Immature natural killer cell (primary cell): Measurements from ENCODE around the gene TRPV4. TPM values are rescaled to one million over a fixed set of nuclear protein-coding genes. Genes with fewer than 3 reads are reported as not detected.
A peak's percentile ranks its signal among the peaks of the same experiment; 100 is the strongest.

Source experiments
- DNase-seq, 3 donors: peaks; one replicate each; pipeline ENCODE4 v3.0.0; 2022; ENCODE audit warnings: mixed read lengths in 1 of 3
- H3K27ac Mint-ChIP-seq, 6 donors: one replicate each; pipeline ENCODE4 v1.8.0; 2020; ENCODE audit warnings: mixed read lengths in 6 of 6, mild to moderate bottlenecking in 5 of 6, inconsistent platforms in 4 of 6, moderate library complexity in 3 of 6
- H3K27me3 Mint-ChIP-seq, 3 donors: one replicate each; pipeline ENCODE4 v1.8.0; 2020 to 2021; ENCODE audit warnings: low read depth in 3 of 3, mild to moderate bottlenecking in 3 of 3, mixed read lengths in 3 of 3, moderate library complexity in 3 of 3, inconsistent platforms in 1 of 3
- H3K36me3 Mint-ChIP-seq, 3 donors: one replicate each; pipeline ENCODE4 v1.8.0; 2020; ENCODE audit warnings: mixed read lengths in 3 of 3, inconsistent platforms in 2 of 3, mild to moderate bottlenecking in 2 of 3
- H3K4me1 Mint-ChIP-seq, 2 donors: one replicate each; pipeline ENCODE4 v1.8.0; 2020; ENCODE audit warnings: inconsistent platforms in 2 of 2, mild to moderate bottlenecking in 2 of 2, mixed read lengths in 2 of 2, moderate library complexity in 1 of 2
- H3K4me3 Mint-ChIP-seq, 5 donors: one replicate each; pipeline ENCODE4 v1.8.0; 2020; ENCODE audit warnings: mild to moderate bottlenecking in 5 of 5, mixed read lengths in 5 of 5, inconsistent platforms in 3 of 5, moderate library complexity in 3 of 5
- H3K9me3 Mint-ChIP-seq, 6 donors: one replicate each; pipeline ENCODE4 v1.8.0; 2020; ENCODE audit warnings: mild to moderate bottlenecking in 6 of 6, mixed read lengths in 6 of 6, inconsistent platforms in 4 of 6, moderate library complexity in 3 of 6
- polyA plus RNA-seq, 3 donors: library from polyadenylated mRNA; unstranded; fragments of 300-500 nt; fragmentation: Illumina TruSeq; gene quantifications; one replicate each; pipeline ENCODE4 v1.2.3, GENCODE V29; 2021

TRPV4 gene
- polyA plus RNA-seq, 3 donors from 2014 or later: not detected

GRCh38 chr12:109847142-109847735, 14.0 kb upstream of the TRPV4 start:
- no peak overlapping the region for H3K4me3 Mint-ChIP-seq
- no peaks in the 10 kb centered on the region for H3K9me3 Mint-ChIP-seq
- H3K27me3 Mint-ChIP-seq: peaks cover 0 to 4% (median 2%) of the 10 kb centered on the region in 3 donors
- H3K36me3 Mint-ChIP-seq: peaks cover 4 to 10% (median 5%) of the 10 kb centered on the region in 3 donors
- peaks cover 13 to 19% of the 10 kb centered on the region in 2 donors for H3K4me1 Mint-ChIP-seq
- no peak for DNase-seq
- H3K27ac Mint-ChIP-seq: peak overlapping the region in 1 of 6 donors; percentile 67

GRCh38 chr12:109845824-109846205, 12.6 kb upstream of the TRPV4 start:
- Mint-ChIP-seq H3K9me3 (no peaks in the 10 kb centered on the region), H3K4me3 (peak overlapping the region in 4 of 5 donors; percentile 24 to 48 (median 34)), H3K36me3 (peaks cover 0 to 5% (median 0%) of the 10 kb centered on the region in 3 donors), H3K27ac (peak overlapping the region in 1 of 6 donors; percentile 40), H3K27me3 (peaks cover 0 to 5% (median 2%) of the 10 kb centered on the region in 3 donors), H3K4me1 (peaks cover 13 to 19% of the 10 kb centered on the region in 2 donors)
- no peak for DNase-seq

- peaks cover 0 to 5% (median 0%) of the 10 kb centered on the region in 3 donors for H3K36me3 Mint-ChIP-seq
- DNase-seq: peak; percentile 85 to 88 (median 87)
- no peaks in the 10 kb centered on the region for H3K9me3 Mint-ChIP-seq
- H3K27me3 Mint-ChIP-seq: peaks cover 0 to 5% (median 3%) of the 10 kb centered on the region in 3 donors
- peak overlapping the region in 4 of 5 donors; percentile 25 to 48 (median 34) for H3K4me3 Mint-ChIP-seq
- peaks cover 13 to 19% of the 10 kb centered on the region in 2 donors for H3K4me1 Mint-ChIP-seq
- peak overlapping the region in 3 of 6 donors; percentile 40 to 71 (median 50) for H3K27ac Mint-ChIP-seq
These were observed 12.0 kb upstream of the TRPV4 start for GRCh38 chr12:109844983-109845823.

DNA sequence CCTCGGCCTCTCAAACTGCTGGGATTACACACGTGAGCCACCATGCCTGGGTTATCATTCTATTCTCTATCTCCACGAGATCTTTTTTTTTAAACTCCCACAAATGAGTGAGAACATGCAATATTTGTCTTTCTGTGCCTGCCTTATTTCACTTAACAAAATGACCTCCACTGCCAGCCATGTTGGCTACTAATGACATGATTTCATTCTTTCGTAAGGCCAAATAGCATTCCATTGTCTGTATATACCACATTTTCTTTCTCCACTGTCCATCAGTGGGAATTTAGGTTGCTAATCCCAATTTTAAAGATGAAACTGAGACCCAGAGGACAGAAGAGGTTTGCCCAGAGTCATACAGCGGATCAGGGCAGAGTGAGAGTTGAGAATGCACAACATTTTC, 10.9 kb upstream of the TRPV4 start:
- Mint-ChIP-seq H3K4me1 (peaks cover 13 to 19% of the 10 kb centered on the region in 2 donors), H3K27ac (no peak overlapping the region), H3K27me3 (peaks cover 0 to 5% (median 3%) of the 10 kb centered on the region in 3 donors), H3K4me3 (no peak overlapping the region), H3K36me3 (no peaks in the 10 kb centered on the region), H3K9me3 (no peaks in the 10 kb centered on the region)
- no peak for DNase-seq

- Mint-ChIP-seq H3K27ac (no peak overlapping the region), H3K4me3 (no peak overlapping the region), H3K36me3 (no peaks in the 10 kb centered on the region), H3K9me3 (no peaks in the 10 kb centered on the region), H3K4me1 (peaks cover 13 to 19% of the 10 kb centered on the region in 2 donors), H3K27me3 (peaks cover 0 to 5% (median 3%) of the 10 kb centered on the region in 3 donors)
- DNase-seq: no peak
These were observed 8.8 kb upstream of the TRPV4 start for GRCh38 chr12:109842021-109842420.

DNA sequence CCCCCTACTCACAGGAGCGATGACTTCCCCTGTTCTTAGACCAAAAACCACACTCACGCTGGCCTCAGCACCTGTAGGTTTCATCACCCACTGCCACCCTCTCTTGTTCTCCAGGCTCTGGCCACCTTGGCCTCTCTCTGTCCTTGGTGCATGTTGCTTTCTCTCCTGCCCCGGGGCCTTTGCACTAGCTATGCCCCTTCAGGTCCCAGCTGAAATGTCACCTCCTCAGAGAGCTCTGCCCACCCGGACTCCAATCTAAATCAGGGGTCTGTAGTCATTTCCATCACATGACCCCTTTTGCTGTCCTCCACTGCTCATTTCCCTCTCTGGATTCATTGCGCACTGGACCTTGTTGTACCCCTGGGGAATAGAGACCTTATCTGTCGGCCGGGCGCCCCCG, 8.2 kb upstream of the TRPV4 start:
- H3K27me3 Mint-ChIP-seq: peaks cover under 1 to 5% (median 3%) of the 10 kb centered on the region in 3 donors
- no peaks in the 10 kb centered on the region for H3K36me3 Mint-ChIP-seq
- no peak for DNase-seq
- H3K4me3 Mint-ChIP-seq: no peak overlapping the region
- no peaks in the 10 kb centered on the region for H3K9me3 Mint-ChIP-seq
- peaks cover 13 to 19% of the 10 kb centered on the region in 2 donors for H3K4me1 Mint-ChIP-seq
- H3K27ac Mint-ChIP-seq: no peak overlapping the region

- Mint-ChIP-seq H3K27me3 (peaks cover 3 to 4% (median 3%) of the 10 kb centered on the region in 3 donors), H3K9me3 (no peaks in the 10 kb centered on the region), H3K4me3 (no peak overlapping the region), H3K27ac (no peak overlapping the region), H3K36me3 (no peaks in the 10 kb centered on the region), H3K4me1 (peaks cover 10 to 14% of the 10 kb centered on the region in 2 donors)
- no peak for DNase-seq
These were observed 7.3 kb upstream of the TRPV4 start for GRCh38 chr12:109840305-109841074.

- Mint-ChIP-seq H3K36me3 (no peaks in the 10 kb centered on the region), H3K4me1 (peaks cover 4% of the 10 kb centered on the region in 2 donors), H3K27ac (no peak overlapping the region), H3K9me3 (no peaks in the 10 kb centered on the region), H3K4me3 (no peak overlapping the region), H3K27me3 (peaks cover 3 to 4% (median 3%) of the 10 kb centered on the region in 3 donors)
- no peak for DNase-seq
These were observed 6.2 kb upstream of the TRPV4 start for GRCh38 chr12:109839444-109839843.

DNA sequence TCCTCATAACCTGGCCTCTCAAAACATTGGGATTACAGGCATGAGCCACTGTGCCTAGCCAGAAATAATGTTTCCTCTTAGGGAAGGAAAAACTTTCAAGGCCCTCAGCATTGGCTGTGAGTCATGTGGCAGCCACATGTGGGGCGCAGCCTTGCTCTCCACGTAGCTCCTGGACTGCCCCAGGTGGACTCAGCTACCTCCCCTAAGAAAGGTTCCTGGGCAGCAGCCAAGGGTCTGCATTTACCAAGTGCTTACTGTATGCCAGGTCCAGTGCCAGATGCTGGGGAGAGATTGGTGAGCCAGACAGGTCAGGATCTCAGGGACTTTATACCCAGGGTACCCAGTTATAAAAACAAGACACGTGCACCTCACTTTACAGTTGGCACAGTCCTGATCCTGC, 3.7 kb upstream of the TRPV4 start:
- Mint-ChIP-seq H3K27me3 (peaks cover 4 to 9% (median 8%) of the 10 kb centered on the region in 3 donors), H3K4me1 (peaks cover 0 to 1% of the 10 kb centered on the region in 2 donors), H3K27ac (no peak overlapping the region), H3K4me3 (no peak overlapping the region), H3K9me3 (no peaks in the 10 kb centered on the region), H3K36me3 (no peaks in the 10 kb centered on the region)
- no peak for DNase-seq

DNA sequence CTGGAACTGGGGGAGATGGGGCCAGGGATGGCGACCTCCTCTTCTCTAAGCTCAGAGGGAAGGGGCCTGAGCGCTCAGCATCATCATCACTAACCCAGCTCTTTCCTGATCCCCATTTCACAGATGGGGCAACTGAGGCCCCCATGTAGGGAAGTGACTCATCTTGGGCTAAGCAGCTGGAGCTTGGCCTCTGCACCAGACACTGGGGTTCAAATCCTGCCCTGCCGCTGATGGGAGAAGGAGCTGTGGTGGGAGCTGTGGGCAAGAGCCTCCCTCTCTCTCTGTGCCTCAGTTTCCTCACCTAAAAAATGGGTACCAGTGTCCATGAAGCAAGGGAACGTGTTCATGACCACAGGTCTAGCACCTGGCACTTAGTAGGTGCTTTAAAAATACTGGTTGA, 2.6 kb upstream of the TRPV4 start:
- peaks cover 0 to 1% of the 10 kb centered on the region in 2 donors for H3K4me1 Mint-ChIP-seq
- no peaks in the 10 kb centered on the region for H3K9me3 Mint-ChIP-seq
- H3K27me3 Mint-ChIP-seq: peaks cover 7 to 10% (median 8%) of the 10 kb centered on the region in 3 donors
- no peaks in the 10 kb centered on the region for H3K36me3 Mint-ChIP-seq
- H3K27ac Mint-ChIP-seq: no peak overlapping the region
- no peak for DNase-seq
- H3K4me3 Mint-ChIP-seq: no peak overlapping the region

GRCh38 chr12:109832541-109833306, 474 bp downstream of the TRPV4 start:
- H3K4me3 Mint-ChIP-seq: no peak overlapping the region
- H3K9me3 Mint-ChIP-seq: no peaks in the 10 kb centered on the region
- H3K27me3 Mint-ChIP-seq: peaks cover 8 to 10% (median 9%) of the 10 kb centered on the region in 3 donors
- no peaks in the 10 kb centered on the region for H3K36me3 Mint-ChIP-seq
- no peak overlapping the region for H3K27ac Mint-ChIP-seq
- DNase-seq: no peak
- no peaks in the 10 kb centered on the region for H3K4me1 Mint-ChIP-seq

DNA sequence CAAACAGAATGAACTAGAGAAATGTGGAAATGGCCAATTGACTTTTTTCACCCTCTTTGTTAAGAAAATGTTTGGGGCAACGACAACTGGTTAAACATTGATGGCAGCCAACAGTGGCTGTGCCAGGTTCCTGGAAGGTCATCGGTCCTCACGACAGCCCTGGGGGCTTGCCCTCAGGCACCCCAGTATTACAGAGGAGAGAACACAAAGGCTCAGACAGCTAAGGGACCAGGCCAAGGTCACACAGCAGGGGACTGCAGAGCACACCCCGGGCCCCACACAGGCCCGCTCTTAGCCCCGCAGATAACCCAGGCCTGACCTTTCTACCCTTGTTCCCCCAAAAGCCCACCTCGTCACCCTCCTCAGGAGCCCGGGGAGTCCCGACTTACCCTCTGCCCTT, 1.3 kb downstream of the TRPV4 start:
- Mint-ChIP-seq H3K4me3 (no peak overlapping the region), H3K27ac (no peak overlapping the region), H3K4me1 (no peaks in the 10 kb centered on the region), H3K9me3 (no peaks in the 10 kb centered on the region), H3K27me3 (peaks cover 8 to 9% (median 8%) of the 10 kb centered on the region in 3 donors), H3K36me3 (no peaks in the 10 kb centered on the region)
- no peak for DNase-seq

DNA sequence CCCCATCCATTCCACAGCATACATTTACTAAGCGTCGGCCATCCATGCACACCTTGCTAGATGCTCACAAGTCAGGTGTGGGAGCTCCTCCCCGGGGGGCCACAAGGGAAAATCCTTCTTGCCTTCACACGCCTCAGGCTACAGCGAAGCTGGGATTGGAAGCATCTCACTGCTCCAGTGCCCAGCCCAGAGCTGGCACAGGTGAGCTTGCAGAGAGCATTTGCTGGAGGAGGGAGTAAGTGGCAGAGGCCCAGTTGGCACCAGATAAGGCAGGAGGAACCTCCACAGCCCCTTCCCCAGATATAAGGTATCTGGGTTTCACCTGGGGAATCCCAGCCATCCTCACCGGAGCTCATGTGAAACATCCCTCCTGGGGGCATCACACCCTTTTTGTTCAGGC, 1.8 kb downstream of the TRPV4 start:
- no peak overlapping the region for H3K4me3 Mint-ChIP-seq
- no peaks in the 10 kb centered on the region for H3K4me1 Mint-ChIP-seq
- H3K9me3 Mint-ChIP-seq: no peaks in the 10 kb centered on the region
- H3K27me3 Mint-ChIP-seq: peaks cover 8 to 9% (median 8%) of the 10 kb centered on the region in 3 donors
- H3K27ac Mint-ChIP-seq: peak overlapping the region in 1 of 6 donors; percentile 20
- DNase-seq: no peak
- H3K36me3 Mint-ChIP-seq: no peaks in the 10 kb centered on the region
